ENCODE results near the gene ETV5. TPM values are rescaled to one million over a fixed set of nuclear protein-coding genes. Genes with fewer than 3 reads are reported as not detected.

The ETV5 gene
- total and polyA plus RNA-seq, 2 donors (not counting 1 experiment from before 2014, with no cell fraction given), result 0.12 to 0.74 TPM

DNA sequence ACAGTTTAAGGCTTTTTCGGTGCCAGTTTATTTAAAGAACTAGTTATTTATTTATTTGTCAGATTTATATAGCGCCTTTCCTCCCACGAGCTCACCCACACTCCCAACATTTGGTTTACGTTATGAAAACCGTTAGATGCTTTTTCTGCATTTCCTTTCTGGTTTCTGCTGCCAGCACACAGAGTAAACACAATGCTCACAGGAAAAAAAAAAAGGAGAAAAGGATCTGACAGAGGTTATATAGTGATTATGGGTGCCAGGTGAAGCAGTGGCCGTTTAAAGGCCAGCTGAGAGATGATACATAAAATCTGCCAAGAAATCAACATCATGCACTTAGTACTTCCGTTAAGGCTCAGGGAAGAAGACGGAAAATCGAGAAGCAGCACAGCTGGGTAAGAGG, 37.9 kb downstream of the ETV5 start:
- CTCF ChIA-PET, result no interaction called here
- TF ChIP-seq CTCF (IDR thresholded peaks at IDR 0.05) (no peak), EZH2 (IDR thresholded peaks at IDR 0.05; ENCODE audit: borderline replicate concordance, insufficient read depth, low read depth, low read length, poor library complexity, severe bottlenecking) (no peak)
- Histone ChIP-seq H3K4me1 (ENCODE audit: control insufficient read depth in 2 of 2, insufficient read depth in 2 of 2, low read length in 2 of 2) (peaks cover 0 to 4% of the 10 kb centered on the region in 2 donors), H3K27me3 (replicated peaks in 1 of 4; ENCODE audit: control extremely low read depth in 1 of 4, control insufficient read depth in 3 of 4, insufficient read depth in 4 of 4, low read length in 3 of 4) (no peaks in the 10 kb centered on the region), H2AFZ (ENCODE audit: insufficient read depth, low read depth, low read length, poor library complexity, severe bottlenecking) (no peak overlapping the region), H3K4me2 (replicated peaks; ENCODE audit: low read depth, low read length, poor library complexity, severe bottlenecking) (no peak overlapping the region), H3K9ac (ENCODE audit: low read length) (no peak overlapping the region), H4K20me1 (ENCODE audit: control insufficient read depth, insufficient read depth, low read length, poor library complexity, severe bottlenecking) (no peaks in the 10 kb centered on the region), H3K27ac (ENCODE audit: low read length in 2 of 2) (no peak overlapping the region), H3K4me3 (ENCODE audit: control extremely low read depth in 1 of 5, extremely low read depth in 1 of 5, insufficient read depth in 1 of 5, low read depth in 2 of 5, low read length in 4 of 5) (no peak overlapping the region), H3K9me3 (ENCODE audit: control extremely low read depth in 1 of 3, control insufficient read depth in 2 of 3, insufficient read depth in 1 of 3, low read length in 2 of 3) (peaks cover 0 to 3% (median 3%) of the 10 kb centered on the region in 3 donors), H3K79me2 (ENCODE audit: control insufficient read depth, insufficient read depth, low read length) (no peaks in the 10 kb centered on the region), H3K36me3 (replicated peaks in 1 of 2; ENCODE audit: control extremely low read depth in 1 of 2, control insufficient read depth in 1 of 2, extremely low read depth in 1 of 2, insufficient read depth in 2 of 2, low read length in 1 of 2) (no peaks in the 10 kb centered on the region)
- no peak overlapping the region for H3K27ac Mint-ChIP-seq
- H3K4me3 Mint-ChIP-seq, result no peak overlapping the region
- POLR2A ChIA-PET, result no interaction called here
- no peak for ATAC-seq (ENCODE audit: low read depth)
- intact Hi-C loops (cut with micrococcal nuclease), result no loop called here
- WGBS (ENCODE audit: insufficient coverage), result no CpG with 5 or more reads among the region's 9 CpGs
- peaks cover 2% of the 10 kb centered on the region for H3K9me3 Mint-ChIP-seq (ENCODE audit: insufficient read depth)
- peaks cover 8% of the 10 kb centered on the region for H3K4me1 Mint-ChIP-seq
- no peak for DNase-seq
- no peaks in the 10 kb centered on the region for H3K27me3 Mint-ChIP-seq

GRCh38 chr3:186070550-186070949, 38.3 kb downstream of the ETV5 start:
- WGBS (ENCODE audit: insufficient coverage), result no CpG with 5 or more reads among the region's 1 CpG

More at GRCh38 chr3:186070550-186070949, 38.3 kb downstream of the ETV5 start:
- Mint-ChIP-seq H3K4me1 (peaks cover 8% of the 10 kb centered on the region), H3K9me3 (ENCODE audit: insufficient read depth) (peaks cover 2% of the 10 kb centered on the region), H3K27me3 (no peaks in the 10 kb centered on the region), H3K4me3 (no peak overlapping the region), H3K27ac (no peak overlapping the region)
- ChIA-PET CTCF (no interaction called here), POLR2A (no interaction called here)
- DNase-seq (no peak), ATAC-seq (ENCODE audit: low read depth) (no peak)
- Histone ChIP-seq H3K27me3 (replicated peaks in 1 of 4; ENCODE audit: control extremely low read depth in 1 of 4, control insufficient read depth in 3 of 4, insufficient read depth in 4 of 4, low read length in 3 of 4) (no peaks in the 10 kb centered on the region), H3K36me3 (replicated peaks in 1 of 2; ENCODE audit: control extremely low read depth in 1 of 2, control insufficient read depth in 1 of 2, extremely low read depth in 1 of 2, insufficient read depth in 2 of 2, low read length in 1 of 2) (no peaks in the 10 kb centered on the region), H3K9ac (ENCODE audit: low read length) (no peak overlapping the region), H3K4me3 (ENCODE audit: control extremely low read depth in 1 of 5, extremely low read depth in 1 of 5, insufficient read depth in 1 of 5, low read depth in 2 of 5, low read length in 4 of 5) (no peak overlapping the region), H3K79me2 (ENCODE audit: control insufficient read depth, insufficient read depth, low read length) (no peaks in the 10 kb centered on the region), H4K20me1 (ENCODE audit: control insufficient read depth, insufficient read depth, low read length, poor library complexity, severe bottlenecking) (no peaks in the 10 kb centered on the region), H3K4me2 (replicated peaks; ENCODE audit: low read depth, low read length, poor library complexity, severe bottlenecking) (no peak overlapping the region), H3K9me3 (ENCODE audit: control extremely low read depth in 1 of 3, control insufficient read depth in 2 of 3, insufficient read depth in 1 of 3, low read length in 2 of 3) (peaks cover 0 to 3% (median 3%) of the 10 kb centered on the region in 3 donors), H3K4me1 (ENCODE audit: control insufficient read depth in 2 of 2, insufficient read depth in 2 of 2, low read length in 2 of 2) (peaks cover 0 to 4% of the 10 kb centered on the region in 2 donors), H3K27ac (ENCODE audit: low read length in 2 of 2) (no peak overlapping the region), H2AFZ (ENCODE audit: insufficient read depth, low read depth, low read length, poor library complexity, severe bottlenecking) (no peak overlapping the region)
- intact Hi-C loops (cut with micrococcal nuclease), result no loop called here
- TF ChIP-seq CTCF (IDR thresholded peaks at IDR 0.05), result no peak
- TF ChIP-seq EZH2 (IDR thresholded peaks at IDR 0.05; ENCODE audit: borderline replicate concordance, insufficient read depth, low read depth, low read length, poor library complexity, severe bottlenecking), result no peak
